ENCODE results near the gene TRIM22. TPM values are rescaled to one million over a fixed set of nuclear protein-coding genes. Genes with fewer than 3 reads are reported as not detected.

TRIM22 gene
- total RNA-seq, 1 donor from 2014 or later = 86.7 TPM

GRCh38 chr11:5727691-5728090, 38.1 kb downstream of the TRIM22 start:
- no peak for ATAC-seq
- intact Hi-C loops (cut with DNase I) = no loop called here
- no peak for DNase-seq (ENCODE audit: low spot score)

- ATAC-seq (no peak), DNase-seq (ENCODE audit: low spot score) (no peak)
- intact Hi-C loops (cut with DNase I) = no loop called here
Measured at GRCh38 chr11:5736396-5736795, 46.8 kb downstream of the TRIM22 start, which contains the start of gene OR56B1. TSS of gene OR56B1 (plus strand) at chr11:5736448. CDS start at chr11:5736517, 69 bp downstream.

GRCh38 chr11:5737091-5737490, 47.5 kb downstream of the TRIM22 start:
- DNase-seq (ENCODE audit: low spot score) (no peak), ATAC-seq (peak; percentile 76)
- intact Hi-C loops (cut with DNase I) = no loop called here

- intact Hi-C loops (cut with DNase I) = no loop called here
- ATAC-seq = peak; percentile 39
- no peak for DNase-seq (ENCODE audit: low spot score)
Measured at GRCh38 chr11:5737670-5738392, 48.2 kb downstream of the TRIM22 start.

GRCh38 chr11:5738431-5738830, 48.8 kb downstream of the TRIM22 start:
- ATAC-seq = no peak
- intact Hi-C loops (cut with DNase I) = no loop called here

GRCh38 chr11:5746614-5747013, 57.0 kb downstream of the TRIM22 start:
- intact Hi-C loops (cut with DNase I) = no loop called here
- ATAC-seq = no peak

More at GRCh38 chr11:5738431-5738830, 48.8 kb downstream of the TRIM22 start:
- DNase-seq (ENCODE audit: low spot score) = no peak

GRCh38 chr11:5749836-5750235, 60.2 kb downstream of the TRIM22 start:
- intact Hi-C loops (cut with DNase I) = no loop called here

More at GRCh38 chr11:5746614-5747013, 57.0 kb downstream of the TRIM22 start:
- no peak for DNase-seq (ENCODE audit: low spot score)

GRCh38 chr11:5753943-5754342, 64.4 kb downstream of the TRIM22 start, which contains the start of gene OR52N4:
TSS of gene OR52N4 (plus strand) at chr11:5754243. CDS start at chr11:5754741, 498 bp downstream.
- no peak for DNase-seq (ENCODE audit: low spot score)
- no peak for ATAC-seq
- intact Hi-C loops (cut with DNase I) = no loop called here

More at GRCh38 chr11:5749836-5750235, 60.2 kb downstream of the TRIM22 start:
- DNase-seq (ENCODE audit: low spot score) (no peak), ATAC-seq (no peak)

Other genes with a start within 250 kb of the TRIM22 start
- gene OR51I1, start 248.3 kb upstream of the TRIM22 start, total RNA-seq = not detected
- not detected for gene OR51I2, start 240.5 kb upstream of the TRIM22 start, total RNA-seq
- not detected for gene OR52D1, start 201.1 kb upstream of the TRIM22 start, total RNA-seq
- 1.1 TPM for gene UBQLN3, start 179.8 kb upstream of the TRIM22 start, total RNA-seq
- gene UBQLNL, start 173.1 kb upstream of the TRIM22 start, total RNA-seq = 1.5 TPM
- 0.89 TPM for gene OR52H1, start 141.2 kb upstream of the TRIM22 start, total RNA-seq
- gene OR52B6, start 108.9 kb upstream of the TRIM22 start, total RNA-seq = not detected
- gene TRIM6, start 93.2 kb upstream of the TRIM22 start, total RNA-seq = 3.3 TPM
- gene TRIM34, start 64.8 kb upstream of the TRIM22 start, total RNA-seq = 7.2 TPM
- gene TRIM5, start 4.7 kb upstream of the TRIM22 start, total RNA-seq = 28.4 TPM
- gene OR56B1, start 46.7 kb downstream of the TRIM22 start, total RNA-seq = 0.40 TPM
- gene OR52N4, start 64.5 kb downstream of the TRIM22 start, total RNA-seq = 0.85 TPM
- not detected for gene OR52N5, start 93.6 kb downstream of the TRIM22 start, total RNA-seq
- gene OR52N1, start 101.5 kb downstream of the TRIM22 start, total RNA-seq = 0.13 TPM
- gene OR52N2, start 119.1 kb downstream of the TRIM22 start, total RNA-seq = not detected
- not detected for gene OR52E6, start 152.1 kb downstream of the TRIM22 start, total RNA-seq
- not detected for gene OR52E8, start 167.9 kb downstream of the TRIM22 start, total RNA-seq
- not detected for gene OR52E4, start 190.8 kb downstream of the TRIM22 start, total RNA-seq
- not detected for gene OR52E5, start 203.4 kb downstream of the TRIM22 start, total RNA-seq

All from sciatic nerve (tissue), 2 donors.